GM20431 (cell line): ENCODE measurements around the gene TMED9.
"Not testable (repeated sequence)": the region's sequence is repeated elsewhere in the genome, so short reads cannot be mapped to it uniquely, and the experiment has no call there.

ENCODE experiments used
- in situ Hi-C: fragments of 300-500 bp; cut with MseI, MboI; formaldehyde crosslinking; loops from one replicate; pipeline ENCODE4 v1.15.0; 2020; ENCODE audit warnings: low sequenced_read_pairs; ENCODE audit not compliant: unreplicated experiment

Gene TMED9

DNA sequence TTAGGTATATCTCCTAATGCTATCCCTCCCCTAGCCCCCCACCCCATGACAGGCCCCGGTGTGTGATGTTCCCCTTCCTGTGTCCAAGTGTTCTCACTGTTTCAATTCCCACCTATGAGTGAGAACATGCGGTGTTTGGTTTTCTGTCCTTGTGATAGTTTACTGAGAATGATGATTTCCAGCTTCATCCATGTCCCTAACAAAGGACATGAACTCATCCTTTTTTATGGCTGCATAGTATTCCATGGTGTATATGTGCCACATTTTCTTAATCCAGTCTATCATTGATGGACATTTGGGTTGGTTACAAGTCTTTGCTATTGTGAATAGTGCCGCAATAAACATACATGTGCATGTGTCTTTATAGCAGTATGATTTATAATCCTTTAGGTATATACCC is 42.9 kb downstream of the TMED9 start:
- in situ Hi-C loops: not testable (repeated sequence)

DNA sequence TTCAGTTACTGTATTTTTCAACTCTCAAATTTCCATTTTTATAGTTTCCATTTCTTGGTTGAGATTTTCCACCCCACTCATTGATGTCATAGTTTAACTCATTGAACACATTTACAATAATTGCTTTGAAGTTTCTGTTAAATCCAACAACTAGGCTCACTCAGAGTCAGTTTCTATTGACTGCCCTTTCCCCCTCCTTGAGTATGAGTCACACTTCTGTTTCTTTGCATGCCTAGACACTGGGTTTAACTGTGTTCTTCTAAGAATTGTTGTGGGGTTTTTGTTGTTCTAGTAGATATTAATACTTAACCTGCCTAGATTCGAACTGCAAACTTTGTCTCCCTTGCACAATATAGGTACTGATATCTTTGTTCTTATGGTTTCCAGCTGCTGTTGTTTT is 53.5 kb downstream of the TMED9 start:
- in situ Hi-C loops: not testable (repeated sequence)
